ENCODE results near the gene ADAMTS17.

The ADAMTS17 gene

DNA sequence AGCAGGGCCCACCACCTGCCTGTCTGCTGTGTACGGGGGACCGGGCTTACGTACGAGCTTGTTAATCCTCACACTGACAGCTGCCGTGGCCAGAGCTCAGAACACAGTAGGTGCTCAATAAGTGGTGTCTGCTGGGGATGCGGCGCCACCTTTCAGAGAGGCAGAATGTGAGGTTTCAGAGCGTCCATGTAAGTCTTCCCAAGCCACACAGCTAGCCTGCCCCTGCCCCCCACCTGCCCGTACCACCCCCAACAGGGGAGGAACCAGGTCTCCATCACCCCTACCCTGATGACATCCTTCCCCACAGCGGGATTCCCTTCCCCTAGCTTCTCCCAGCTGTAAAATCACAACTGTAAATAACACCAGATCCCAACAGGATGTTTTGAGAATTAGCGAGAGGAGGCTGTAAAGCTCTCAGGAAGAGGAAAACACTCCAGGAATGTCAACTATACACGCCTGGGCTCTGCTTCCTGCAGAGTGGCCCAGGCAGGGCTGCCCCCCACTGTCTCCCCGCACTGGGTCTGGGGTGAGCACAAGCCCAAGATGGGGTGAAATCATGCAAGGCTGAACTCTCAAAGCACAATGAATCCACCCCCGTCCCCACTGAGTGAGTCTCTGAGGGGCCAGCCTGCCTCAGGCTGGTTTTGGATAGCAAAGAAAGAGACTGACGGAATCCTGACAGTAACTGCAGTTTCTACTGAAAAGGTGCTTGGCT is 358.4 kb downstream of the ADAMTS17 start:
- Histone ChIP-seq H3K4me3 (ENCODE audit: low read length) (no peak overlapping the region), H3K79me2 (ENCODE audit: control insufficient read depth, low read length) (no peaks in the 10 kb centered on the region), H3K9me3 (ENCODE audit: control insufficient read depth, insufficient read depth, low read length) (no peaks in the 10 kb centered on the region), H3K4me1 (ENCODE audit: control insufficient read depth, low read length) (no peaks in the 10 kb centered on the region), H3F3A (ENCODE audit: control insufficient read depth, insufficient read depth) (no peaks in the 10 kb centered on the region), H3K9me2 (replicated peaks; ENCODE audit: control insufficient read depth, low read length) (no peaks in the 10 kb centered on the region), H3K4me2 (ENCODE audit: low read length) (no peak overlapping the region), H4K20me1 (ENCODE audit: control insufficient read depth, insufficient read depth, low read depth, low read length) (no peaks in the 10 kb centered on the region), H3K27ac (ENCODE audit: low read depth, low read length) (no peak overlapping the region), H3K36me3 (ENCODE audit: control insufficient read depth, low read length) (no peaks in the 10 kb centered on the region), H3K27me3 (ENCODE audit: control insufficient read depth, low read length) (peaks cover 10% of the 10 kb centered on the region; the same call in 1 of the 2 replicates)
- TF ChIP-seq, protein P1, sequence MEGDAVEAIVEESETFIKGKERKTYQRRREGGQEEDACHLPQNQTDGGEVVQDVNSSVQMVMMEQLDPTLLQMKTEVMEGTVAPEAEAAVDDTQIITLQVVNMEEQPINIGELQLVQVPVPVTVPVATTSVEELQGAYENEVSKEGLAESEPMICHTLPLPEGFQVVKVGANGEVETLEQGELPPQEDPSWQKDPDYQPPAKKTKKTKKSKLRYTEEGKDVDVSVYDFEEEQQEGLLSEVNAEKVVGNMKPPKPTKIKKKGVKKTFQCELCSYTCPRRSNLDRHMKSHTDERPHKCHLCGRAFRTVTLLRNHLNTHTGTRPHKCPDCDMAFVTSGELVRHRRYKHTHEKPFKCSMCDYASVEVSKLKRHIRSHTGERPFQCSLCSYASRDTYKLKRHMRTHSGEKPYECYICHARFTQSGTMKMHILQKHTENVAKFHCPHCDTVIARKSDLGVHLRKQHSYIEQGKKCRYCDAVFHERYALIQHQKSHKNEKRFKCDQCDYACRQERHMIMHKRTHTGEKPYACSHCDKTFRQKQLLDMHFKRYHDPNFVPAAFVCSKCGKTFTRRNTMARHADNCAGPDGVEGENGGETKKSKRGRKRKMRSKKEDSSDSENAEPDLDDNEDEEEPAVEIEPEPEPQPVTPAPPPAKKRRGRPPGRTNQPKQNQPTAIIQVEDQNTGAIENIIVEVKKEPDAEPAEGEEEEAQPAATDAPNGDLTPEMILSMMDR (IDR thresholded peaks at IDR 0.05; ENCODE audit: low read depth, low read length, poor library complexity, severe bottlenecking) = no peak
- no peak for TF ChIP-seq EZH2phosphoT487 (IDR thresholded peaks at IDR 0.05; ENCODE audit: borderline replicate concordance, low read length)

- no peaks in the 10 kb centered on the region for H3F3A ChIP-seq (ENCODE audit: control insufficient read depth, insufficient read depth)
- no peak overlapping the region for H3K4me2 ChIP-seq (ENCODE audit: low read length)
- H3K27me3 ChIP-seq (ENCODE audit: control insufficient read depth, low read length) = peaks cover 10% of the 10 kb centered on the region; the same call in 1 of the 2 replicates
These were observed 359.1 kb downstream of the ADAMTS17 start for GRCh38 chr15:99982662-99983061.

GRCh38 chr15:99981839-99982658 is 359.7 kb downstream of the ADAMTS17 start:
- Histone ChIP-seq H3K27me3 (ENCODE audit: control insufficient read depth, low read length) (peaks cover 10% of the 10 kb centered on the region; the same call in 1 of the 2 replicates), H3K9me3 (ENCODE audit: control insufficient read depth, insufficient read depth, low read length) (no peaks in the 10 kb centered on the region), H3F3A (ENCODE audit: control insufficient read depth, insufficient read depth) (no peaks in the 10 kb centered on the region), H3K36me3 (ENCODE audit: control insufficient read depth, low read length) (no peaks in the 10 kb centered on the region), H4K20me1 (ENCODE audit: control insufficient read depth, insufficient read depth, low read depth, low read length) (no peaks in the 10 kb centered on the region), H3K4me1 (ENCODE audit: control insufficient read depth, low read length) (no peaks in the 10 kb centered on the region), H3K4me2 (ENCODE audit: low read length) (no peak overlapping the region), H3K4me3 (ENCODE audit: low read length) (no peak overlapping the region), H3K9me2 (replicated peaks; ENCODE audit: control insufficient read depth, low read length) (no peaks in the 10 kb centered on the region), H3K79me2 (ENCODE audit: control insufficient read depth, low read length) (no peaks in the 10 kb centered on the region), H3K27ac (ENCODE audit: low read depth, low read length) (no peak overlapping the region)
- no peak for TF ChIP-seq EZH2phosphoT487 (IDR thresholded peaks at IDR 0.05; ENCODE audit: borderline replicate concordance, low read length)
- TF ChIP-seq, protein P1 (IDR thresholded peaks at IDR 0.05; ENCODE audit: low read depth, low read length, poor library complexity, severe bottlenecking) = no peak

More at GRCh38 chr15:99982662-99983061, 359.1 kb downstream of the ADAMTS17 start:
- TF ChIP-seq, protein P1 (IDR thresholded peaks at IDR 0.05; ENCODE audit: low read depth, low read length, poor library complexity, severe bottlenecking) = no peak
- no peak for TF ChIP-seq EZH2phosphoT487 (IDR thresholded peaks at IDR 0.05; ENCODE audit: borderline replicate concordance, low read length)
- Histone ChIP-seq H3K4me3 (ENCODE audit: low read length) (no peak overlapping the region), H3K79me2 (ENCODE audit: control insufficient read depth, low read length) (no peaks in the 10 kb centered on the region), H3K9me3 (ENCODE audit: control insufficient read depth, insufficient read depth, low read length) (no peaks in the 10 kb centered on the region), H3K27ac (ENCODE audit: low read depth, low read length) (no peak overlapping the region), H3K4me1 (ENCODE audit: control insufficient read depth, low read length) (no peaks in the 10 kb centered on the region), H4K20me1 (ENCODE audit: control insufficient read depth, insufficient read depth, low read depth, low read length) (no peaks in the 10 kb centered on the region), H3K36me3 (ENCODE audit: control insufficient read depth, low read length) (no peaks in the 10 kb centered on the region), H3K9me2 (replicated peaks; ENCODE audit: control insufficient read depth, low read length) (no peaks in the 10 kb centered on the region)

Measured in DOHH2 (cell line).